Ovary (tissue), 3 donors: ENCODE results near the gene HUNK.

Experiments
- CTCF ChIP-seq, 3 donors: fragments of 450-650 bp in 2 of 3; fragments of 200-600 bp in 1 of 3; IDR thresholded peaks; one replicate each; pipeline versions ENCODE4 v1.5.1 to v1.8.0; 2016 to 2022; ENCODE audit warnings: antibody characterized with exemption in 3 of 3, mild to moderate bottlenecking in 1 of 3
- EP300 ChIP-seq: sonication (generic); formaldehyde crosslinking; IDR thresholded peaks from one replicate; pipeline ENCODE4 v1.6.1; 2017; ENCODE audit warnings: antibody characterized with exemption
- POLR2A ChIP-seq: fragments of 450-650 bp; IDR thresholded peaks from one replicate; pipeline ENCODE4 v1.6.1; 2017; ENCODE audit warnings: antibody characterized with exemption, mild to moderate bottlenecking, moderate library complexity
- donor health status: DM: no; HTN: no; CAD: no.

- no peak for TF ChIP-seq POLR2A
- TF ChIP-seq CTCF (IDR thresholded peaks at IDR 0.05) = no peak
- no peak for TF ChIP-seq EP300
These were observed 53.7 kb downstream of the HUNK start for GRCh38 chr21:31926498-31926897.
